ACHN (cell line): ENCODE results near the gene HLCS.
A peak's percentile ranks its signal among the peaks of the same experiment; 100 is the strongest.

Source experiments
- DNase-seq: peaks from one replicate; pipeline ENCODE4 v3.0.0-alpha.2; 2015
- in situ Hi-C: cut with HindIII; loops from 2 replicates; pipeline ENCODE4 v1.10.0; 2017; ENCODE audit warnings: low sequenced_read_pairs, low pct_ligation_motif_present, low pct_unique_long_range_greater_than_20kb

HLCS gene

GRCh38 chr21:36923270-36923669 lies 43.2 kb downstream of the HLCS start:
- no peak for DNase-seq
- in situ Hi-C loops, result no loop called here

DNA sequence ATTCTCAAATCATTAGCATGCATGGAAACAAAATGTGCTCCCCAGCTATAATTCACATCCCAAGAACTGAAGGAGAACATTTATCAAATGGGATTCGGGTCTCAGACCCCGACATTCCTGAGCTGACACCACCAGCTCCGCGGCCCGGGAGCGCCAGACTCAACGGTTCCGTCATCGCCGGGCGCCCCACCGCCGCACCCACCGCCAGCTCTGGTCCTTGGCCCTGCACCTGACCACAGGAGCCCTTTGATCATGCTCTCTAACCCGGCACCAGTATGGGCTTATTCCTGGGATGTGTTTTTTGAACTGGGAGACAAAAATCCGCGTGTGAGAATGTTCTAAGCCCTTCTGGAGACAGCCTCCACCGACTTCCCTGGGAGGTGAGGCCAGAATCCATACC lies 43.6 kb downstream of the HLCS start:
- DNase-seq, result no peak
- in situ Hi-C loops, result no loop called here

DNA sequence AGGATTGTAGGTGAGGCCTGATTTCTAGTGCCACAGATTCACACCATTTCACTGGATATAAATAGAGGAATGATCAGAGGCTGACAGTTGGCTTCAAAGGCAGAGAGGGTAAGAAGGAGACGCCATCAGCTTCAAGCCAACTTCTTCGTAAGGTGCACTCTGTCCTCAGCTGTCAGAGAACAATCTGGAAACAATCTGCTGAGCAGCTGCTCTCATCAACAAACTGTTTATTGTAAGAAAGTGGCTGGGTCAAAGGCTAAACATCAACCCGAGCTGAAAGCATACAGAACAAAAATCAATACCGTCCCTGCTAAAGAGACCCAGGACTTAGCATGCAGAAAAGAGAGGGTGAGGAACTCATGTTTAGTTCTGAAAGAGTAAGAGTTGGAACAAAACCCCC lies 48.2 kb downstream of the HLCS start:
- no peak for DNase-seq
- in situ Hi-C loops, result no loop called here

DNA sequence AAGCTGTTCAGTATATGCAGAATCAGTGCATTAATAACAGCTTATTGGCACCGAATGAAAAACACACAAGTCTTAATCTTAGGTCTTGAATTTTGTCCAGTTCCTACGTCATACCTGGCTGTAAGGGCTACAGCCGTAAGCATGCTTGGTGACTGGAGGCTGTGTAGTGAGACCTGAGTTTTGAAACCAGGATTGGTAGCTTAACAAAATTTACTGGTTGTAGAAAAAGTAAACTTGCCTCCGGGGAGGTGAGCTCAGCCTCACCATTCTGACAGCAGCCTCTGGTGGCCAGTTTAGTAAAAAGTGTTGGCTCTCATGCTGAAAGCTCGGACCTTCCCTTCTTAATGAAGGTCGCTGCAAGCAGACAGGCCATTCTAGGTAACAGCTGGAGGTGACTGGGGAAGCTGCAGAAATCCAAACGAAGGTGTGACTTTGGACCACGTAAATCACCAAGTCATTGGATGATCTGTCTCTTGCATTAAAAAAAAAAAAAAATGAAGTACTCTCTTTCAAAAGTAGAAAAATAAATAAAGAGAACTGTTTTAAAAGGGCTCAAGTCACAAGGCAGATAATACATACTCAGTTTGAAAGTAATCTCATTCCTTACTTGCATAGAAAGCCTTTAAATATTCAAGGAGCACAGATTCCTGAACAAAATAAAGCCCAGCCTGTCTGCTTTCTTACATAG lies 48.9 kb downstream of the HLCS start:
- peak; percentile 19 for DNase-seq
- in situ Hi-C loops, result no loop called here

GRCh38 chr21:36916718-36917117 lies 49.8 kb downstream of the HLCS start:
- no peak for DNase-seq
- in situ Hi-C loops, result no loop called here

DNA sequence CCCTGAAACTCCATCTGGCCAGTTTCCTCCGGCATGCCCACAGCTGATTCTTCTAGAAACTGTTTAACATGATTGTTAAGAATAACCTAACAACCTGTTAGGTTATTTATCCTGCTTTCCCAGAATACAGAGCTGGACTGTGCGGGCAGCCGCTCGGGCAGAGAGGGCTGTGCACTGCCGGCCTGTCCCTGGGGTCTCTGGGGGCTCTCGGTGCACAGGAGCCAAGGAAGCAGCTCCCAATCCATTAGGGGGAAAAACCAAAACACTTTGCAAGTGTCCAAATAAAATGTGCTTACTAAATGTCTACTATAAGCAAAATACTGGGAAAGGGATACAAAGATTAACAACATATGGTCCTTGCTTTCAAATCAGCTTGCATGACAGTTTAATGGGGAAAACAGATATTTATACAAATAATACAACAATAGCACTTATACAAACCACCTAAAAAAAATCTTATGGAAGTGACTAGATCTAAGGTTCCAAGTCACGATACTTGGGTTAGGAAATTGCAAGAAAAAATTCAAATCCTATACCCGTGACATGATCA lies 50.7 kb downstream of the HLCS start:
- in situ Hi-C loops, result no loop called here
- DNase-seq, result no peak

DNA sequence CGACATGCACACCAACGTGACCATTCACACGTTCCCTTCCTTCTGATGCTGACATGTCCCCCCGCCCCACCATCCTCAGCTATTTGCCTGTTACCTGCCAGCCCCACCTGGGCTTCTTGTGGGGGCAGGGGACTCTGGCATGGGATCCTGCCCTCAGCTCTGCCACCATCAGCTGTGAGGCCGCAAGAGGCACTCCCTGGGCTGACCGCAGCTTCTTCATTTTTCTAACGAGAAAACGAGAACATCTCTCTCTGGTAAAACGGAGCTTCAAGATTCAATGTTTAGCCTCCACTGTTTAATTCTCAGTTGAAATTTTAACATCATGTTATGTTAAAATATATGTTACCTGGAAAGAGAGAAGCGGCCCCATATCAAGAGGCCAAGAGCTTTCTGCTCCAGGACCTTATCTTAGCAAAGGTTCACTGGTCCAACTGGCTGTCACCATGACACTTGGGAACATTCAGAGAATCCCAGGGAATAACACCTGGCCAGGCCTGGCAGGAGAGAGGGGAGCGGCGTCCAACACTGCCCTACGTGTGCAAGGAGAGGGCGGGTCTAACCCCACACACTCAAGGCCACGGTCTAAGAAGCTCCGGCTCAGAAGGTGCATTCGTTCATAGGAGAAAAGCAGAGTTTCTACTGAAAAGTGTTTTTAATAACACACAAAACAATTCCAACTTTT lies 51.3 kb downstream of the HLCS start:
- no peak for DNase-seq
- in situ Hi-C loops, result no loop called here

DNA sequence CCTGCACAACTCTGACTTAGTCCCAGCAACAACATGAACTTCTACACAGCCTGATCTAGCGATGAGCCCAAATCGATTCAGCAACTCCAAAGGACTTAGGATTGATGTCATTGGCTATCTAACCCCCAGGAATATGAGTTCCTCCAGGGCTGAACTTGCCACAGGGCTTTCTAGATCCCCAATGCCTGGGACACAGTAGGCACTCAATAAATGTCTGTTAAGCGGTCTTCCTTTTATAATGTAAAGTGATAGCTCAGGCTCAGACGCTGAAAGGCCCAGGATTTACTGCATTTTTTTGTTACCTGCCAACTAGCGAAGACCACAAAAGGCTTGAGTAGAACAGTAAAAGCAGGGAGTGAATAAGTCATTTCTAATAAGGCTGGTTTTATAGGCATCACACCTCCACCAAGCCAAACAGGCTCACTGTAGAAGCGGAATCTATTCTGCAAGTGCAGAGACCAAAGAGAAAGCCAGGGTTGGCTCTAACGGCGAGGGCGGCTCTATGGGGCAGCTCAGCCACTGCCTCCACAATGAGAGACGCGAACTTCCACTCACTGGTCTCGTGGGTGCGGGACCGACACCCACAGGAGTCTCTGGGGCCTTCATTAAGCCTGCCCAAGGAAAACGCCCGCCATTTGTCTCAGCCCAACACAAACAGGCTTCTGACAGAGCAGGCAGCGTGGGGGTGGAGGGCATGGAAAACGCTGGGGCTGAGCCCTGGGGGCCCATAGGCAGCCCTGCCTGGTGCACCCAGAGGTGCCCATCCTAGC lies 52.0 kb downstream of the HLCS start:
- in situ Hi-C loops, result no loop called here
- DNase-seq, result no peak

- in situ Hi-C loops, result no loop called here
Measured at GRCh38 chr21:36913247-36914169, 53.0 kb downstream of the HLCS start.

DNA sequence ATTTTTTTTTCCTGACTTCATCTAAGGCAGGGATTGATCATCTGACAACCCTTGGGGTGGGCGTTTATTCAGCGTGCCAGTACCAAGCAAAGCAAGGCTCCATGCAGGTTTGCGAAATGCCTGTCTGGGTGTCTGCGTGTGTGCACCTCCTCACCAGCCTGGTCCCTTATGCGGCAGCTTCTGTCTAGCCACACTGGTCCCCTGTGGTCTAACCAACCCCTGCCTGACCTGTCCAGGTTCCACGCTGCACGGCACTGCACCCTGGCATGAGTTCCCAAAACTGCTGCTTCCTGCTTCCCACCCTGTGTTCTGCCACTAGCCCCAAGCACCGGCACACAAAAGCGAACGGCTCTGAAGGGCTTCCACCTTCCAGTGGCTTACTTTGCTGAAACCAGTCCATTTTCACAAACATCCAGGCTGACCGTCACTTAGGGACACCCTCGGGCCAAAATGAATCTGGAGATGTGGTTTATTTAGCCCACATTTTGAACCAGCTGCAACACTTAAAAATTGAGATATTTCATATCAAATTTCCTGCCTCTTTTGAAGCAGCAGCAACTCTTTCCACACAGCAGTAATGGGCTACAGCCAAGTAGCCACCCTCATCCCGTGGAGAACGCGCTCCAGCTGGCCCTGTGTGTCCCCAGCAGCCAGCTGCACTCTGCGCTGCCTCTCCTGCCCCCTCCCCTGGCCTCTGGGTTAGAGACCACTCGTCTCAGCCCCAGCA lies 55.7 kb downstream of the HLCS start:
- in situ Hi-C loops, result no loop called here

More at GRCh38 chr21:36913247-36914169, 53.0 kb downstream of the HLCS start:
- no peak for DNase-seq

GRCh38 chr21:36909901-36910561 lies 56.4 kb downstream of the HLCS start:
- peak; percentile 76 for DNase-seq
- in situ Hi-C loops, result no loop called here

More for the DNA sequence above, 55.7 kb downstream of the HLCS start:
- DNase-seq, result no peak

DNA sequence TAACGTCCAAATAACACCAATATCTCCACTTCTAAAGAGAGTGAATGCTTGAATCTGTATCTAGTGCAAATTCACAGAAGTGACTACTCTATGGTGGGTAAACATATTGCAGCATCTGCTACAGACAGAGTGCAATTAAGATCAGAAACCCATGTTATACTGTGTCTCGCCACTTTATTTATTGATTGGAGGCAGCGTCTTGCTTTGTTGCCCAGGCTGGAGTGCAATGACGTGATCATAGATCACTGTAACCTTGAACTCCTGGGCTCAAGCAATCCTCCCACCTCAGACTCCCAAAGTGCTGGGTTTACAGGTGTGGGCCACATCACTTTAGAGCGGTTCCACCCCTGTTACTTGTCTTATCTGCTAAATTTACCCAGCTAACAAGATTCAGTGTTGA lies 57.0 kb downstream of the HLCS start:
- DNase-seq, result no peak
- in situ Hi-C loops, result no loop called here

DNA sequence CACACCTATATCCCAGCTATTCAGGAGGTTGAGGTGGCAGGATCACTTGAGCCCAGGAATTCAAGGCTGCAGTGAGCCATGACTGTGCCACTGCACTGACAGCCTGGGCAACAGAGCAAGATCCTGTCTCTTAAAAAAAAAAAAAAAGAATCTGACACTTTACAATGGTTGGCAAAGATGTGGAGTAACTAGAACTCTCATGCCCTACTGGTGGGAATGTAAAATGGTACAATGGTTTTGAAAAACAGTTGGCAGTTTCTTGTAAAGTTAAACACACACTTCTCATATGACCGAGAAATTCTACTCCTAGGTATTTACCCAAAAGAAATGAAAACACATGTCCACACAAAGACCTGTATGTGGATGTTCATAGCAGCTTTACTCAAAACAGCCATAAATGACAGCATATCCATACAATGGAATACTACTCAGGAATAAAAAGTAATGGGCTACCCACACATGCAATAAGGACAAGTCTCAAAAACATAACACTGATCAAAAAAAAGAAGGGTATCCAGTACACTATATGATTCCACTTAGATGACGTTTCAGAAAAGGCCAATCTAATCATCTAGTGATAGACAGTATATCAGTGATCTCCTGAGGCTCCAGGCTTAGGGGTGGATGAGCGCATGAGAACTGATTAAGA lies 58.1 kb downstream of the HLCS start:
- peak; percentile 10 for DNase-seq
- in situ Hi-C loops, result no loop called here

DNA sequence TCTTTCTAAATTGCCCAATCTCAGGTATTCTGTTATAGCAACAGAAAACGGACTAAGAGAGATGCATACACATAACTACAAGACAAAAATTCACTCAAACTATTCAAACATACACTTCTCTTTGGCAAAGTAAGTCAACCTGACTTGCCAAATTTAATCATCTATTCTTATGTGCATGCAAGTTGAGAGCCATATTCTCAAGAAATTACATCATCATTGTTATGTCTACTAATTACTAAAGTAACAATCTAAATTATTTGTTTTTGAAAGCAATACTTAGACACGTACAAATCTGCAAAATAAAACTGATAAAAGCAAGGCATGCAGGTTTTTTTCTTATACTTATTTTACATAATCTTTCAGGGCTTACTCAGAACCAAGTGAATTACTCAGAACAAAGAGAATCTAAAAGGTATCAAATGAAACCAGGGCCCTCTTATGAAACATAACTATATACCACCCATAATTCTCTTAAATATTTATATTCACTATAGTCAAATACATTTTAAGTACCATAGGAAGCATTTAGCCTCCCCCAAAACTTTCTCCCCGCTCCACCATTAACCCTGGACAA lies 62.3 kb downstream of the HLCS start:
- in situ Hi-C loops, result no loop called here
- DNase-seq, result no peak

DNA sequence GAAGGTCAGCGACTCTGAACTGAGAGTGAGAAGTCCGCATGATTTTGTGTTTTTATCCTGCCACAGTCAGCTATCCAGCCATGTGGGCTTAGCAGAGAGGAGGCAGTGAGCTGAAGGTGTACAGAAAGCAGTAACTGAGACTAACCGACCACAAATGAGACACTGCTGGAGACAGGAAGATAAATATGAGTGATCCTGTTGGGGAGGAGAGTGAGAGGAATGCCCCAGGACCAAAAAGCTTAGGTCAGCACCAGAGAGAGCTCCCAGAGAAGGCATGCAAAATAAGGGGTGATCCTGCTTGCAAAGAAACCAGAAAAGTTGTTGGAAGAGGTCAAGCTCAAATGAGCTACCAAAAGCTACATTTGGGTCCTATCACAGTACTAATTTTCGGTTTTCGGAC lies 63.7 kb downstream of the HLCS start:
- in situ Hi-C loops, result no loop called here
- no peak for DNase-seq

DNA sequence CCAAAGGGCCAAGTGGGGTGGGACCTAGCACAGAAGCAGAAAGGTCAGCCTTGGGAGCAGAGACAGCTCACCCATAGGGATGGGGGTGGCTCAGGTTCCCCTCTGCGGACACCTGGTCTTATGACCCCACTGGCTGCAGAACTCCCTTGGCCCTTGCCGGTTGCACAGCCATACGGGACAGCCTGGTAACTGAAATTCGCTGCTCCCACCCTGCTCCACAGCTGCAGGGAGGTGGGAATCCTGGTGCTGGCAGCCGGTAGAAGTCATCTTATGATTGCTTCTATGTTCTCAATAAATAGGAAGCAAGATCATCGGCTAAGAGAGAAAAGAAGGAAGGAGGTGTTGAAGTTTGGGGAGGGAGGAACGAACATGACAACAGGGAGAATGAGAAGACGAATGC lies 64.1 kb downstream of the HLCS start:
- in situ Hi-C loops, result no loop called here
- DNase-seq, result no peak

DNA sequence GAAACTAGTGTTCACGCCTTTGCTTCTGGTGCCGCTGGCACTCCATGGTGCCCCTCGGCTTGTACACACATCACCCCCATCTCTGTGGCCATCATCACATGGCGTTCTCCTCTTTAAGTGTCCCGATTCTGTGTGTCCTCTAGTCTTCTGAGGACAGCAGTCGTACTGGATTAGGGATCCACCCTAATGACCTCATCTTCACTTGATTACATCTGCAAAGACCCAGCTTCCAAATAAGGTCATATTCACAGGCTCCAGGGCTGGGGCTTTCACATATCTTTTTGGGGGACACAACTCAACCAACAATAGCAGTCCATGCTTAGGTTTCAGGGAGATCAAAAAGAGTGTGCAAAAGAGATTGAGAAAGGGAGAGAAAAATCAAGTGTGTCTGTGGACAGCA lies 64.9 kb downstream of the HLCS start:
- DNase-seq, result no peak
- in situ Hi-C loops, result no loop called here
